Thymus (tissue), 11 donors: Measurements from ENCODE around the gene TMEM132A. TPM values are rescaled to one million over a fixed set of nuclear protein-coding genes. Genes with fewer than 3 reads are reported as not detected.

ENCODE experiments used
- DNase-seq, 9 donors: peaks; one replicate each; pipeline ENCODE4 v3.0.0-alpha.2; 2013; ENCODE audit warnings: low spot score in 9 of 9, low read depth in 6 of 9, missing footprints in 1 of 9
- H3K27ac ChIP-seq, 2 donors: one replicate each; pipeline ENCODE4 v1.5.1; 2013; ENCODE audit warnings: control low read depth in 1 of 2, low read depth in 1 of 2, low read length in 1 of 2, mild to moderate bottlenecking in 1 of 2, moderate library complexity in 1 of 2
- H3K27me3 ChIP-seq, 2 donors: one replicate each; pipeline ENCODE4 v1.5.1; 2013; ENCODE audit warnings: low read length in 1 of 2; ENCODE audit not compliant: control insufficient read depth in 2 of 2, insufficient read depth in 1 of 2
- H3K36me3 ChIP-seq, 2 donors: one replicate each; pipeline ENCODE4 v1.5.1; 2013; ENCODE audit warnings: low read length in 1 of 2, mild to moderate bottlenecking in 1 of 2, moderate library complexity in 1 of 2; ENCODE audit not compliant: control insufficient read depth in 2 of 2, insufficient read depth in 2 of 2
- H3K4me1 ChIP-seq, 2 donors: one replicate each; pipeline ENCODE4 v1.5.1; 2013; ENCODE audit warnings: low read length in 2 of 2; ENCODE audit not compliant: control insufficient read depth in 2 of 2, insufficient read depth in 2 of 2
- H3K4me3 ChIP-seq, 2 donors: one replicate each; pipeline ENCODE4 v1.5.1; 2013; ENCODE audit warnings: low read length in 2 of 2, control low read depth in 1 of 2, mild to moderate bottlenecking in 1 of 2
- H3K9me3 ChIP-seq, 2 donors: one replicate each; pipeline ENCODE4 v1.5.1; 2013; ENCODE audit warnings: low read length in 1 of 2, mild to moderate bottlenecking in 1 of 2; ENCODE audit not compliant: control insufficient read depth in 2 of 2, insufficient read depth in 1 of 2
- WGBS: extraction: QIAGEN DNeasy Blood & Tissue Kit; methylation state at CpG from one replicate; pipeline ENCODE4 v1.1.7; 2013; 5-methylcytosine and 5-hydroxymethylcytosine counted together
- polyA plus RNA-seq: library from polyadenylated mRNA; stranded (reverse); fragments of 200-250 nt; gene quantifications from one replicate; pipeline ENCODE4 v1.2.3, GENCODE V29; 2013
- total RNA-seq: library from RNA; stranded (reverse); fragments of 120-200 nt; gene quantifications from one replicate; pipeline ENCODE4 v1.2.4, GENCODE V29; 2013
- donor health status: healthy.

TMEM132A gene
- total and polyA plus RNA-seq, 2 donors = 4.6 to 5.7 TPM

GRCh38 chr11:60945295-60945667 is 21.0 kb downstream of the TMEM132A start:
- peaks cover 0 to 4% of the 10 kb centered on the region in 2 donors for H3K9me3 ChIP-seq
- WGBS = 96% methylated on average over 5 of the region's 5 CpGs
- H3K27ac ChIP-seq = no peak overlapping the region
- no peaks in the 10 kb centered on the region for H3K36me3 ChIP-seq
- no peak overlapping the region for H3K4me3 ChIP-seq
- no peak for DNase-seq
- H3K27me3 ChIP-seq = peaks cover 7 to 35% of the 10 kb centered on the region in 2 donors
- H3K4me1 ChIP-seq = peaks cover 8 to 27% of the 10 kb centered on the region in 2 donors

DNA sequence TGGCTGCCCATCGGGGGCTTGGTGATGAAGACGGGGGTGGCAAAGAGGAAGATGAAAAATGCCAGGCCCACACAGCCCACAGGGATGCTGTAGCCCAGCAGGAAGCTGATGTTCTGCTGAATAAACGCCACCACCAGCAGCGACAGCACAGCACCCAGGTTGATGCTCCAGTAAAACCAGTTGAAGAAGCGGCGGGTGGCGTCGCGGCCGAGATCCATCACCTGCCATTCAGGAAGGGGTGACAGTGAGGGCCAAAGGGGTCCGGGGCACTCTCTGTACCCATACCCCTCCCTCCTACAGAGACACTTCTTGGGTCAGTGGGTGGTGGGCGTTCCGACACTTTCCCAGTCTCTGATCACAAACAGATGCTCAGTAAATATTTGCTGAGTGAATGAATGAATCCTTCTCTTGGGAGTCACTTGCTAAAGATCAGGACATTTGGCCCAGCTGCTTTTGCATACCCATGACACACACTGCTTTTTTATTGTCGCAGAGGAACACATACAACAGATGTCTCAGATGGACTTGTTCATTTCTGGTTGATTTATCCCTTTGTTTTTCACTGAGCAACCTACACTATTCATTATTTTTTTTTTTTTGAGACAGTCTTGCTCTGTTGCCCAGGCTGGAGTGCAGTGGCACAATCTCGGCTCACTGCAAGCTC is 22.5 kb downstream of the TMEM132A start:
- no peak for DNase-seq

GRCh38 chr11:60947700-60948099 is 23.4 kb downstream of the TMEM132A start:
- Histone ChIP-seq H3K9me3 (peaks cover 0 to 7% of the 10 kb centered on the region in 2 donors), H3K27ac (no peak overlapping the region), H3K4me1 (peaks cover 5 to 19% of the 10 kb centered on the region in 2 donors), H3K27me3 (peaks cover 18 to 58% of the 10 kb centered on the region in 2 donors), H3K4me3 (no peak overlapping the region), H3K36me3 (no peaks in the 10 kb centered on the region)
- no peak for DNase-seq
- WGBS = 80% methylated on average over 2 of the region's 2 CpGs

More for the DNA sequence above, 22.5 kb downstream of the TMEM132A start:
- peaks cover 5 to 19% of the 10 kb centered on the region in 2 donors for H3K4me1 ChIP-seq
- 96% methylated on average over 15 of the region's 15 CpGs for WGBS
- H3K27me3 ChIP-seq = peaks cover 18 to 49% of the 10 kb centered on the region in 2 donors
- H3K9me3 ChIP-seq = peaks cover 0 to 7% of the 10 kb centered on the region in 2 donors
- H3K36me3 ChIP-seq = no peaks in the 10 kb centered on the region
- no peak overlapping the region for H3K4me3 ChIP-seq
- H3K27ac ChIP-seq = no peak overlapping the region

- peaks cover 18 to 64% of the 10 kb centered on the region in 2 donors for H3K27me3 ChIP-seq
- 86% methylated on average over 5 of the region's 5 CpGs for WGBS
- H3K9me3 ChIP-seq = peaks cover 0 to 7% of the 10 kb centered on the region in 2 donors
- no peak overlapping the region for H3K27ac ChIP-seq
- H3K36me3 ChIP-seq = no peaks in the 10 kb centered on the region
- no peak overlapping the region for H3K4me3 ChIP-seq
- no peak for DNase-seq
- peaks cover 5 to 21% of the 10 kb centered on the region in 2 donors for H3K4me1 ChIP-seq
These were observed 24.0 kb downstream of the TMEM132A start for GRCh38 chr11:60948250-60948649.

DNA sequence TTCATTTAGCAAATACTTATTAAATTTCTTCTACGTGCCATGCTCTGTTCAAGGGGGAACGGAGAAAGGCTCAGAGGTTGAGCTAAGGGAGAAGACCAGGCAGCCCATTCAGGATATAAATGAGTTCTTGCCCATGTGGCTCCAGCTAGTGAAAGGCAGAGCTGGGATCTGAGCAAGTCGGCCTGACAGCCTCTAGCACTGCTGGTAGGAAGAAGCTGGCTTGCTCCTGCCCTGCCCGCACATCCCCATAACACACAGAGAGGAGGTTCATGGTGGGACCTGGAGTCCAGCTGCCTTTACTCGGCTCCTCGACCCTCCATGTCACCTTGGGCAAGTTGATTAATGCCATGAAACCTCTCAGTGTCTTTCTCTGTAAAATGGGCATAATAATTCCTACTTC is 25.8 kb downstream of the TMEM132A start:
- 95% methylated on average over 6 of the region's 6 CpGs for WGBS
- H3K27me3 ChIP-seq = peaks cover 18 to 77% of the 10 kb centered on the region in 2 donors
- no peak overlapping the region for H3K4me3 ChIP-seq
- H3K9me3 ChIP-seq = peaks cover 0 to 3% of the 10 kb centered on the region in 2 donors
- no peak overlapping the region for H3K27ac ChIP-seq
- H3K36me3 ChIP-seq = no peaks in the 10 kb centered on the region
- DNase-seq = no peak
- peaks cover 5 to 21% of the 10 kb centered on the region in 2 donors for H3K4me1 ChIP-seq

DNA sequence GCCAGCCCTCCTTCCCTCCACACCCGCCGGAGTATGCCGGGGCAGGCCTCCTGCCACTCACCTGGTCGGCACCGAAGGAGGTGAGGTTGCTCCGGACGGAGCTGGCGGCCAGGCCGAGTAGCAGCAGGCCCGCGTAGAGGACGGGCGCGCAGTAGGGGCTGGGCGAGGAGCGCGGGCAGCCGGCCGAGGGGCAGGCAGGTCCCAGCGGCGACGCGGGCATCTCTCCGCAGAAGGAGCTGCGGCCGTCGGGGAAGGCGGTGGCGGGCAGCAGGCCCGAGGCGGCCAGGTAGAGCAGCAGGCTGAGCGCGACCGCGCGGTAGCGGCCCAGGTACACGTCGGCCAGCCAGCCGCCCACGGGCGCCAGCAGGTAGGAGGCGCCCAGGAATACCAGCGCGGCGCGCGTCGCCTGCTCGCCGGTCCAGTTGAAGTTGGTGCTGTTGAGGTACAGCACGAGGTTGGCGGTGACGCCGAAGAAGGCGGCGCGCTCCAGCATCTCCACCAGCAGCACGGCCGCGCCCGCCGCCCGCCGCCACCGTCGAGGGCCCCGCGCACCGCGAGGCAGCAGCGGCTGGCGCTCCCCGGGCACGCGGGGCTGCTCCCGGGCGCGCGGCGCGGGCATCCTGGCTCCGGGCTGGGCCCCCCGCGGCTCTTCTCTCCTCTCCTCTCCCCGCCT is 26.8 kb downstream of the TMEM132A start:
- Histone ChIP-seq H3K27ac (no peak overlapping the region), H3K9me3 (peaks cover 0 to 3% of the 10 kb centered on the region in 2 donors)

GRCh38 chr11:60951606-60951903 is 27.3 kb downstream of the TMEM132A start:
- H3K4me1 ChIP-seq = peaks cover 5 to 21% of the 10 kb centered on the region in 2 donors
- peaks cover 18 to 75% of the 10 kb centered on the region in 2 donors for H3K27me3 ChIP-seq
- 5% methylated on average over 8 of the region's 8 CpGs for WGBS
- peak overlapping the region; percentile 9 to 37 for H3K4me3 ChIP-seq
- H3K9me3 ChIP-seq = peaks cover 0 to 3% of the 10 kb centered on the region in 2 donors
- peak overlapping the region in 1 of 2 donors; percentile 77 for H3K27ac ChIP-seq
- no peaks in the 10 kb centered on the region for H3K36me3 ChIP-seq
- no peak for DNase-seq

More for the DNA sequence above, 26.8 kb downstream of the TMEM132A start:
- 13% methylated on average over 86 of the region's 86 CpGs for WGBS
- H3K27me3 ChIP-seq = peaks cover 18 to 78% of the 10 kb centered on the region in 2 donors
- H3K4me1 ChIP-seq = peaks cover 5 to 21% of the 10 kb centered on the region in 2 donors
- peak overlapping the region; percentile 9 to 34 for H3K4me3 ChIP-seq
- no peaks in the 10 kb centered on the region for H3K36me3 ChIP-seq
- peak in 1 of 9 donors; percentile 39 for DNase-seq

- H3K9me3 ChIP-seq = peaks cover 0 to 3% of the 10 kb centered on the region in 2 donors
- H3K27ac ChIP-seq = peak within 1 kb of the TSS; percentile 28 to 77
- WGBS = 5% methylated on average over 23 of the region's 23 CpGs
- peak in 1 of 9 donors; percentile 63 for DNase-seq
- peaks cover 5 to 21% of the 10 kb centered on the region in 2 donors for H3K4me1 ChIP-seq
- peaks cover 18 to 78% of the 10 kb centered on the region in 2 donors for H3K27me3 ChIP-seq
- H3K36me3 ChIP-seq = no peaks in the 10 kb centered on the region
- H3K4me3 ChIP-seq = peak within 1 kb of the TSS; percentile 9 to 37
These were observed 27.9 kb downstream of the TMEM132A start, which contains the start of gene SLC15A3 for GRCh38 chr11:60951904-60952741. Gene SLC15A3 (minus strand): TSS chr11:60952176. CDS start chr11:60951551, 625 bp downstream.
